Measurements from ENCODE around the gene NUP98.

GRCh38 chr11:3753110-3753509 is 44.2 kb downstream of the NUP98 start:
- no peak for TF ChIP-seq CTCF (conservative IDR thresholded peaks at IDR 0.05; ENCODE audit: low read depth, low read length)
- TF ChIP-seq EZH2 (IDR thresholded peaks at IDR 0.05; ENCODE audit: borderline replicate concordance, low read depth, low read length, poor library complexity, severe bottlenecking): no peak

All from A673 (cell line).